Inferior parietal cortex (tissue), 1 donor: ENCODE results near the gene RNF114.
"Not testable (repeated sequence)": the region's sequence is repeated elsewhere in the genome, so short reads cannot be mapped to it uniquely, and the experiment has no call there.

Experiments used
- DNase-seq: peaks from one replicate; pipeline ENCODE4 v3.0.0-alpha.2; 2016; ENCODE audit errors: extremely low spot score

The RNF114 gene

GRCh38 chr20:49928411-49929141 lies 7.6 kb upstream of the RNF114 start:
- peak; percentile 93 for DNase-seq

GRCh38 chr20:49929142-49929494 lies 7.1 kb upstream of the RNF114 start:
- DNase-seq, result no peak

GRCh38 chr20:49935746-49936152 lies 448 bp upstream of the RNF114 start:
- no peak for DNase-seq

- no peak for DNase-seq
These were observed 1.1 kb downstream of the RNF114 start for GRCh38 chr20:49937027-49937929.

- DNase-seq, result no peak
These were observed 2.3 kb downstream of the RNF114 start for GRCh38 chr20:49938173-49939163.

GRCh38 chr20:49941456-49941855 lies 5.3 kb downstream of the RNF114 start:
- DNase-seq, result no peak

GRCh38 chr20:49942303-49942702 lies 6.1 kb downstream of the RNF114 start:
- no peak for DNase-seq

- DNase-seq, result no peak
These were observed 6.7 kb downstream of the RNF114 start for GRCh38 chr20:49942942-49943341.

GRCh38 chr20:49945306-49945700 lies 9.1 kb downstream of the RNF114 start:
- DNase-seq, result no peak

GRCh38 chr20:49945701-49946477 lies 9.7 kb downstream of the RNF114 start:
- DNase-seq, result no peak

- DNase-seq, result no peak
These were observed 12.0 kb downstream of the RNF114 start for GRCh38 chr20:49948178-49948577.

- no peak for DNase-seq
These were observed 12.8 kb downstream of the RNF114 start for GRCh38 chr20:49948809-49949507.

GRCh38 chr20:49951151-49951550 lies 15.0 kb downstream of the RNF114 start:
- DNase-seq, result no peak

GRCh38 chr20:49955167-49955566 lies 19.0 kb downstream of the RNF114 start:
- no peak for DNase-seq

- DNase-seq, result not testable (repeated sequence)
These were observed 19.7 kb downstream of the RNF114 start for GRCh38 chr20:49955830-49956396.

- DNase-seq, result no peak
These were observed 20.5 kb downstream of the RNF114 start for GRCh38 chr20:49956689-49957088.

- DNase-seq, result peak; percentile 74
These were observed 21.1 kb downstream of the RNF114 start for GRCh38 chr20:49957089-49957938.

- DNase-seq, result no peak
These were observed 25.2 kb downstream of the RNF114 start for GRCh38 chr20:49961413-49961812.
